Measurements from ENCODE around the gene RAD51D. TPM values are rescaled to one million over a fixed set of nuclear protein-coding genes. Genes with fewer than 3 reads are reported as not detected.

The RAD51D gene
- total RNA-seq, 1 experiment from 2014 or later = 12.1 TPM

GRCh38 chr17:35159940-35160339 is 40.3 kb upstream of the RAD51D start:
- H3K36me3 ChIP-seq (ENCODE audit: insufficient read depth, low read length, poor library complexity, severe bottlenecking) = no peaks in the 10 kb centered on the region
- H3K4me3 ChIP-seq (ENCODE audit: low read depth, low read length, poor library complexity, severe bottlenecking) = no peak overlapping the region
- ChIA-PET CTCF (no interaction called here), POLR2A (ENCODE audit: low non-redundant PET) (no interaction called here)
- no peaks in the 10 kb centered on the region for H3K4me1 ChIP-seq (ENCODE audit: insufficient read depth, low read length, poor library complexity, severe bottlenecking)
- intact Hi-C loops (cut with micrococcal nuclease; ENCODE audit: unreplicated experiment) = no loop called here
- H3K27ac ChIP-seq (ENCODE audit: low read depth, low read length, poor library complexity, severe bottlenecking) = no peak overlapping the region
- H3K9me3 ChIP-seq (ENCODE audit: low read depth, low read length, poor library complexity, severe bottlenecking) = no peaks in the 10 kb centered on the region
- DNase-seq (ENCODE audit: low spot score) = no peak
- no peaks in the 10 kb centered on the region for H3K27me3 ChIP-seq (replicated peaks; ENCODE audit: insufficient read depth, low read depth, low read length, poor library complexity)
- no peak for TF ChIP-seq EZH2 (IDR thresholded peaks at IDR 0.05; ENCODE audit: borderline replicate concordance, low read depth, low read length, poor library complexity, severe bottlenecking)
- TF ChIP-seq CTCF (conservative IDR thresholded peaks at IDR 0.05; ENCODE audit: low read depth, low read length) = no peak
- BruUV-seq (replicated peaks) = no TSS peak

DNA sequence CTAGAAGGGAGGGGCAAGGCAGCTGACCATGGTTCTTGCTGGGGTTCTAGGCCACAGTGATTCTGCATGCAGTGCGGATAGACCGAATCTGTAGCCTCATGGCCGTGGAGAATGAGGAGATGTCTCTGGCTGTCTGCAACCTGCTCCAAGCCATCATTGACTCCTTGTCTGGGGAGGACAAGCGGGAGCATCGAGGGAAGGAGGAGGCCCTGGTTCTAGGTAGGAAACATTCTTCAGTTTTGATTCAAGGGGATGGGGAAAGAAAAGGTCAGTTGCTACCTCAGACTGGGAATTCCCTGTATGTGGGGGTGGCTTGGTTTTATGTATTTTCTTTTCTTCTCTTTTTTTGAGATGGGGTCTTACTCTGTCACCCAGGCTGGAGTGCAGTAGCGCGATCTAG is 35.6 kb upstream of the RAD51D start:
- POLR2A ChIA-PET (ENCODE audit: low non-redundant PET) = no interaction called here
- Histone ChIP-seq H3K4me1 (ENCODE audit: insufficient read depth, low read length, poor library complexity, severe bottlenecking) (no peaks in the 10 kb centered on the region), H3K9me3 (ENCODE audit: low read depth, low read length, poor library complexity, severe bottlenecking) (no peaks in the 10 kb centered on the region), H3K27me3 (replicated peaks; ENCODE audit: insufficient read depth, low read depth, low read length, poor library complexity) (no peaks in the 10 kb centered on the region), H3K4me3 (ENCODE audit: low read depth, low read length, poor library complexity, severe bottlenecking) (no peak overlapping the region), H3K27ac (ENCODE audit: low read depth, low read length, poor library complexity, severe bottlenecking) (no peak overlapping the region), H3K36me3 (ENCODE audit: insufficient read depth, low read length, poor library complexity, severe bottlenecking) (no peaks in the 10 kb centered on the region)
- DNase-seq (ENCODE audit: low spot score) = no peak
- BruUV-seq (replicated peaks) = no TSS peak
- intact Hi-C loops (cut with micrococcal nuclease; ENCODE audit: unreplicated experiment) = no loop called here
- TF ChIP-seq CTCF (conservative IDR thresholded peaks at IDR 0.05; ENCODE audit: low read depth, low read length) (no peak), EZH2 (IDR thresholded peaks at IDR 0.05; ENCODE audit: borderline replicate concordance, low read depth, low read length, poor library complexity, severe bottlenecking) (no peak)
- CTCF ChIA-PET = no interaction called here

DNA sequence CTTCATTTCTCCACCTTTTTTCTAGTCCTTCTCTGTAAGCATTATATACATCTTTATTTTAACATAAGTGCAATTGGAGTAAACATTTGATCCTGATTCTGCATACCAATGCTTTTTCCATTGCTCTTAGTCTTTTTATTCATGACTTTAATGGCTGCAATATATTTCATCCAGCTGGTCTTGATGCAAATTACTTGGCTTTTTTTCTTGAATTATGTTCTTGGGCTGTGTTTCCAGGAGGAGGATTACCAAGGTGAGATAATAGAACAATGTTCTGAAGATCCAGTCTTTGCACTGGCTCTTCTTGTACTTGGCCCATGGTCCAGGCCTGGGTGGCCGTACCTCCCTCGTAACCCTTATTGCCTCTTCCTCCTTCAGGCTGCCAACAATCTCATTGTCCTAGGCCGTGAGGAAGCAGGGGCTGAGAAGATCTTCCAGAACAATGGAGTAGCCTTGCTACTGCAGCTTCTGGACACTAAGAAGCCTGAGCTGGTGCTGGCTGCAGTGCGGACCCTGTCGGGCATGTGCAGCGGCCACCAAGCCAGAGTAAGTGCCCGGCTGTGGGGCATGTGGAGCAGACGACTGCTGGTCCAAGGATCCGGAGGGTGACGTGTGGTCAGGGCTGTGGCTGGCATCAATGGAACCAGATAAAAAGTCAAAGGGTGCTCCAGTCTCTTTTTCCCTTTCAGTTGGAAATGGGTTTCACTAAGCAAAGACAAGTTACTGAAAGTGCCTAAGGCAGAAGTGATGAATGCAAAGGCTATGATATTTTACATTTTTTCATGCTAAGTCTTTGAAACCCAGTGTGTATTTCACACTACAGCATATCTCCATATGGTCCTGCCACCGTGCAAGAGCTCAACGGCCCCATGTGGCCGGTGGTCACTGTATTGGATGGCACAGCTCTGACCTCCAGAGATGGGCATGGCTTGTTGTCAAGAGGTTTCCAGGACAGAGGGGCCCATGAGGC is 34.8 kb upstream of the RAD51D start:
- intact Hi-C loops (cut with micrococcal nuclease; ENCODE audit: unreplicated experiment) = no loop called here
- BruUV-seq (replicated peaks) = no TSS peak
- CTCF ChIA-PET = no interaction called here

More for the DNA sequence above, 34.8 kb upstream of the RAD51D start:
- Histone ChIP-seq H3K27ac (ENCODE audit: low read depth, low read length, poor library complexity, severe bottlenecking) (no peak overlapping the region), H3K36me3 (ENCODE audit: insufficient read depth, low read length, poor library complexity, severe bottlenecking) (no peaks in the 10 kb centered on the region), H3K9me3 (ENCODE audit: low read depth, low read length, poor library complexity, severe bottlenecking) (no peaks in the 10 kb centered on the region), H3K4me1 (ENCODE audit: insufficient read depth, low read length, poor library complexity, severe bottlenecking) (no peaks in the 10 kb centered on the region), H3K27me3 (replicated peaks; ENCODE audit: insufficient read depth, low read depth, low read length, poor library complexity) (no peaks in the 10 kb centered on the region), H3K4me3 (ENCODE audit: low read depth, low read length, poor library complexity, severe bottlenecking) (no peak overlapping the region)
- TF ChIP-seq EZH2 (IDR thresholded peaks at IDR 0.05; ENCODE audit: borderline replicate concordance, low read depth, low read length, poor library complexity, severe bottlenecking) (no peak), CTCF (conservative IDR thresholded peaks at IDR 0.05; ENCODE audit: low read depth, low read length) (no peak)
- POLR2A ChIA-PET (ENCODE audit: low non-redundant PET) = no interaction called here
- no peak for DNase-seq (ENCODE audit: low spot score)

Data from A673 (cell line).